NCI-H345 treated with DMSO at 0.1 percent for 48 hours (cell line): ENCODE data around the gene PKDCC.

ENCODE experiments used
- DNase-seq: peaks from one replicate; lab custom pipeline; 2025; ENCODE audit not compliant: unreplicated experiment; lab: John Stamatoyannopoulos, UW

Gene PKDCC

DNA sequence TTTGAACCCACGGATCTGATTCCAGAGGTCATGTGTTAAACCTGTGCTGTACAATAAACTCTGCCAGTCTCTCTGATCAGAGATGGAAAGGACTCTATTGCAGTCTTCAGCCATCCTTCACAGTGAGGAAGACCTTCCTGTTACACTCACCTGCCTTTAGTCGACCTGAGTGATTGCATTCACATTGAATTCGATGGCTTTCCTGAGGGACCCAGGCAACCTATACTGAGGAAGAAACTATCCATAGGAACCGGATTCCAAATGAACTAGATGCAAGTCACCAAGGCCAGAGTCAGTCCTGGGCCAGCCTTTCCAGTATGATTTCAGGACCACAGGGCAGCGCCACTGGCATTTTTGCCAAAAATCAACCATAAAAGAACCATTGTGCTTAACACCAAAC is 56.8 kb downstream of the PKDCC start:
- no peak for DNase-seq

DNA sequence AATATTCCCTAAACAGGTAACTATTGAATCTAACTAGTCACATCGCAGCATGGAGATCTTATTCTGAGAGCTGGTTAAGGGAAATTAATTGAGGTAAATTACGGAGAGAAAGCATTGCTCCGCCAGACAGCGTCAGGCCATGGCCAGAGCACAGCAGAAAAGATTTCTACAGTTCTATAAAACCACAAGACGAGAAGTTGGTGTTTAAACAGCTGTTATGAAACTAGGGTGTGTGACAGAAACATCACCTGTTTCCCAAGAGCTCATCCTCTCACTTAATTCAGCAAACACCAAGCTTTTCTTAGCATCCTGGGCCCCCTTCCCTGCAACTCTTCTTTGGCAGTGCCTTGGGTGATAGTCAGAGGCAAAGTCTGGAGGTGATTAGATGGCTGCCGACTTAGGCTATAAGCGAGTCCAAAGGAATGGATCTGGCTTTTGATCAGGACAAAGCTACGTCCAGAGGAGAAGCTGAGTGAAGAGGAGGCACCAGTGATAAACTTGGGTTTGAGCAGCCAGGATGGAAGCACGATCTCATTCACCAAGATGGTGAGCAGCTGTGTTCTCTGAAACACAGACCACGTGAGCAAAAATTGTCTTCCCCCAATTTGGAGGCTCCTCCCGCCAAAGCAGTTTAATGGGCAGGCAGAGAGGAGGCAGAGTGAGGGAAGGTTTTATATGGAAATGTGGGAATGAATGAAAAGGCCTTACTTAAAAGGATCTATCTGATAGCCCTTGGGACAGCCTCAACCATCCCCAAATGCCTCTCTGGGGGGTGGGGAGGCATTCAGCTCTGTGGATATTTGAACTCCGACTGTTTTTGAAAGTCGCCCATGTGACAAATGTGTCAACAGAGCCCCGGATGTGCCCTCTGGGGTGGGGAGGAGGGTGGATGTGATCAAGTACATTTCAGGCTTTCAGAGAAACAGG is 57.8 kb downstream of the PKDCC start:
- no peak for DNase-seq

DNA sequence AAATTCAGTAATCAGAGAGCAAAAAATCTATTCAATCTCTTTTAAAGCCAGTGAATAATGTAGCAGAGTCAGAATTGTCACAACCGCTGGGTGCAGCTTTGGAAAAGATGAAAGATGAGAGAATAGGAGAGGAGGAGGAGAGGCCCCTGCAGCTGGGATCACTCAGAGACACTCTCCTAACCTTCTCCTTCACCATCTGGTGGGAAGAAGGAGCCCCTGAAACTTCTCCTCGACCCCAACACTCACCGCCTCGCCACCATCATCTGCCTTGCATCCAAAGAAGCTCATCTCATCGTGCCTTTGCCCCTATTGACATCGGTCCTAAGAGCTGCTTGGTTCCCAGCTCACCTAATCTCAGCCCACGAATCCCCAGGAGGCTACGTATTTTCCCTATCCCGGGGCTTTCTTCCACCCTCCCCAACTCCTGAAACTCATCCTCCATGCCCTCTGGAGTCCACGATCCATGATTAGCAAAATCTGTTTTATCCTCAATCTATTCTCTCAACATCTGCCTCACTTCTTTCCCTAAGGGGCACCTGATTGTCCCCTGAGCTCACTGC is 58.5 kb downstream of the PKDCC start:
- DNase-seq: no peak

DNA sequence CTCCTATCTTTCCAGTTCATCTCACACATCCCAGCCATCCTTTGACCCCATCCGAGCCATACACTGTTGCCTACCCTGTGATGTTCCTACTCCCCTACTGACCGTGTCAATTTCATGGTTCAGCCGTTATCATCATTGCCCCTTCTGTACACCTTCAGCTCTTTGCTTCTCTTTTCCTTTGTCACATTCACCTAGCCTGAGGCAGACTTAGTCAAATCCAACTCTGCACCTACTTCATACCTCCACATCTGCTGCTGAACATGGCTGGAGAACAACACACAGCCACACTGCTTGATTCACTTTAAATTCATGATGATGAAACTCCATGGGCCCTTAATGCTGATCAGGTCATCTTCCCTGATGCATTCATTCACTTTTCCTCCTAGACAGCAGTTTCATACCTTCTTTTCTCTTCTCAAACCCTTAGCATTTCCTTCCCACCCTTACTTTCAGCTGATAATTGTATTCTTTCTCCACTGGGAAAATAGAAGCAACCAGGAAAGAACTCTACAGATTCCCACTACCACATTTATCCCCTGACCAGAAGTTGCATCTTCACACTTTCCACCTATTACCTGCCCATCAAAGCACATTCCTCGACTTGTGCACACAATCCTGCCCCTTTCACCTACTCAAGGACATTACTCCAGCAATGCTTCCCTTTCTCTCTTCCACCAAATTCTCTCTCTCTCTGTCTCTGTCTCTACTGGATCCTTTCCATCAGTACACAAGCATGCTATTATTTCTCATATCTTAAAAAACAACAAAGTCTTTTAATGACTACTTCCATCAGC is 59.6 kb downstream of the PKDCC start:
- no peak for DNase-seq
